LHCN-M2 (cell line): ENCODE measurements around the gene TENT4B. TPM values are rescaled to one million over a fixed set of nuclear protein-coding genes. Genes with fewer than 3 reads are reported as not detected.
A peak's percentile ranks its signal among the peaks of the same experiment; 100 is the strongest.

Experiments
- DNase-seq: peaks from one replicate; pipeline ENCODE4 v3.0.0-alpha.2; 2012; ENCODE audit warnings: low read depth
- total RNA-seq: library from RNA; depleted of rRNA; stranded (reverse); fragments of >200 nt; gene quantifications from 2 replicates; pipeline ENCODE4 v1.2.3, GENCODE V29; 2014

Gene TENT4B
- total RNA-seq, 1 experiment from 2014 or later: 13.5 TPM

DNA sequence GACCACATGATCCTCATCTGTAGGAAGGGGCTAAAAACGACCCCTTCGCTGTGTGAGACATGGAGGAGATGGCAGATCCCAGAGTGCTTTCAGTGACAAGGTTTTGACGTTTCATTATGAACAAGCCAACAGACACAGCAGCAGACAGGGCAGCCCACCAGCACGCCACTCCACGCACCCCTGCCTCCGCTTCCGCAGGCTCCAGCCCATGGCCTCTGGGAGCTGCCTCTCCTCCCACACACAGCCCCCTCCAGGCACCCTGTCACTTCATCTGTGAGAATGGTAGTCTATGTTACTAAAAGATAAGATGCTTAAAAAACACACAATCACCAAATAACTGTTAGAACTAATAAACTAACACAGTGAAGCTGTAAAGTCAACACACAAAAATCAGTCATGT is 101.0 kb downstream of the TENT4B start:
- no peak for DNase-seq

DNA sequence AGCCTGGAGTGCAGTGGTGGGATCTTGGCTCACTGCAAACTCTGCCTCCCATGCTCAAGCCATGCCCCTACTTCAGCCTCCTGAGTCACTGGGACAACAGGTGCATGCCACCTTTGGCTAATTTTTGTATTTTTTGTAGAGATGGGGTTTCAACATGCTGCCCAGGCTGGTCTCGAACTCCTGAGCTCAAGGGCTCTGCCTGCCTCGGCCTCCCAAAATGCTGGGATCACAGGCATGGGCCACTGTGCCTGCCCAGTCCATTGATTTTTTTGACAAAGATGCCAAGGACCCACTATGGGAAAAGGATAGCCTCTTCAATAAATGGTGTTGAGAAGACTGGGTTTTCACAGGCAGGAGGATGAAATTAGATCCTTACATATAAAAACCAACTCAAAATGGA is 102.4 kb downstream of the TENT4B start:
- DNase-seq: no peak

DNA sequence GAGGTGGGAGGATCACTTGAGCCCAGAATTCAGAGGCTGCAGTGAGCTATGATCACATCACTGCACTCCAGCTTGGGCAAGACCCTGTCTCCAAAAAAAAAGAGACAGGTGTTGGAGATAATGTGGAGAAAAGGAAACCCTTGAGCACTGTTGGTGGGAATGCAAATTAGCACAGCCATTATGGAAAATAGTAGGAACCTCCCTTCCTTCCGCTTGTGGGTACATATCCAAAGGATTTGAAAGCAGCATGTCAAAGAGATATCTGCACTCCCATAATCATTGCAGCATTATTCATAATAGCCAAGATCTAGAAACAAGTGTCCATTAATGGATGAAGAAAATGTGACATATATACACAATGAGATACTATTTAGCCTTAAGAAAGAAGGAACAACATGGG is 103.5 kb downstream of the TENT4B start:
- DNase-seq: no peak

DNA sequence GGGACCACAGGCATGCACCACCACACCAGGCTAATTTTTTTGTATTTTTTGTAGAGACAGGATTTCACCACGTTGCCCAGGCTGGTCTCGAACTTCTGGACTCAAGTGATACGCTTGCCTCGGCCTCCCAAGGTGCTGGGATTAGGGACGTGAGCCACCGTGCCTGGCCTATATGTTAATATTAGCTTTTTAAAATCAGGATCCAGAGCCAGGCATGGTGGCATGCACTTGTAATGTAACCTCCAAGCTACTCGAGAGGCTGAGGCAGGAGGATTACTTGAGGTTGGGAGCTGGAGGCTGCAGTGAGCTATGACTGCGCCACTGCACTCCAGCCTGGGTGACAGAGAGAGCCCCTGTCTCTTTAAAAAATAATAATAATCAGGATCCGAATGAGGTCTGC is 104.8 kb downstream of the TENT4B start:
- no peak for DNase-seq

DNA sequence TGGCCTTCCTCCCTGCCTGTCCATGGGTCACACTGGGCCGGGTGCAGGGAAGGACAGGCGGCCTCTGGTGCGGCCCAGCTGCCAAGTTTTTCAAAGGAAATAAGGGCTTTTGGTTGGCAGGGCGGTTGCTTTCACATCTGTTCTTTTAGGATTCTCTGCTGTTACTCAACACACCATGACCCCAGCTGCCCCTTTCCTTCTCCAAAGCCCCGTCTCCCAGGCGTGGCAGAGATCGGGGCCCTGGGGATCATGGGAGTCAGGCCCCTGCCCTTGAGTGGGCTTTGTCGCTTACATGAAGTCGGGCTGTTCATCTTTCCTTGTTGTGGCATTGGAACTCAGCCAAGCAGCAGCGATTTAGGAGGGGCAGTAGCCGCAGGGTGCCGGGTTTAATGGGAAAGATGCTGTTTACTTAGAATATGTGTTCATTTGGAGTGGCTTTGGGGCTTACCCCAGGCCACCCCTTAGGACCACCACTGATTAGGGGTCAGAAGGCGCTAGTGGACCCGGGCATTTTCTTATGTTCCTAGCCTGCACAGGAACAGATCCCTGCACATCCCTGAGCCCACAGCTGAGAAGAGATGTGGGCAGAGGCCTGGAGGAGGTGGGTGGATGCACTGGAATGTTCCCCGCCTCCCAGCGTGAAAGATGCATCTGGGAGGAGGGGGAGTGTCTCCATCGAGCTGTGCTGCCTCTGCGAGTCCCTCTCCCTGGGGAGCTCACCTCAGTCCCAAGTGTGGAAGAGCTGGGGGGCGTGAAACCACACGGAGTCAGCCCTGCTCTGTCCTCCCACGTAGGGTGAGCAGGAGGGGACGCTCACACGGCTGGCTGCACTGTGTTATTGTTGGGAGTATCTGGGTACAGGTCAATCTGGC is 106.5 kb downstream of the TENT4B start:
- DNase-seq: peak; percentile 90

DNA sequence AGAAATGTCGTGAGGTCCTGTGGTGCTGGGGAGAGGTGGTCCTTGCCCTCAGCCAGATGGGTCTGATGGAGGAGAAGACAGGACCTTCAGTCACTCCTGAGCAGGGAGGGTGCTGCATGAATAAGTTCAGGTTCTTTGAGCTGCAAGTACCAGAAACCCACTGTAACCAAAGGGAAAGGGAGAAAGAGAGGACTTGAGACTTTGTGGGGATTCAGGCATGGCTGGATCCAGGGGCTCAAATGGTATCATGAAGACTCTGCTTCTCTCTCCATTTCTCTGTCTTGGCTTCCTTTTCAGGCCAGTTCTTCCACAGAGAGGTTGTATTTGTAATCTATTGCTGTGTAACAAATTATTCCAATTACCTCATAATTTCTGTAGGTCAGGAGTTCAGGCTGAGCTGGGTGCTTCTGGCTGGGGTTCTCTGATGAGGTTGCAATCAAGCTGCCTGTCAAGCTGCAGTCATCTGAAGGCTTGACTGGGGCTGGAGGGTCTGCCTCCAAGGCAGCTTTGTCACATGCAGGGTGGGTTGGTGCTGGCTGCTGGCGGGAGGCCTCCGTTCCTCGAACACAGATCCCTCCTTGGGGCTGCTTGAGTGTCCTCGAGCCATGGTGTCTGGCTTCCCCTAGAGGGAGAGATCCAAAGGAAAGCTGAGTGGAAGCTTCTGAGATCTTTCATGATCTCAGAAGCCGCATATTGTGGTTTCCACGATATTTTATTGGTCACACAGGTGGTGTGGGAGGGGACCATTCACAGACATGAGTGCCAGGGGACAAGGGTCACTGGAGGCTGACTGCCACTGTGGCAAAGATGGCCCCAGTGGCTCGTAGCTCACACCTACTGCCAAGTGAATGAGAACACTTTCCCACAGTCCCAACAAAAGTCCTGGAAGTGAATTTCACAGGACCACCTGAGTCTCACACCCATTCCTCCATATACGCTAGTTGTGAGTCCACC is 107.4 kb downstream of the TENT4B start:
- no peak for DNase-seq

DNA sequence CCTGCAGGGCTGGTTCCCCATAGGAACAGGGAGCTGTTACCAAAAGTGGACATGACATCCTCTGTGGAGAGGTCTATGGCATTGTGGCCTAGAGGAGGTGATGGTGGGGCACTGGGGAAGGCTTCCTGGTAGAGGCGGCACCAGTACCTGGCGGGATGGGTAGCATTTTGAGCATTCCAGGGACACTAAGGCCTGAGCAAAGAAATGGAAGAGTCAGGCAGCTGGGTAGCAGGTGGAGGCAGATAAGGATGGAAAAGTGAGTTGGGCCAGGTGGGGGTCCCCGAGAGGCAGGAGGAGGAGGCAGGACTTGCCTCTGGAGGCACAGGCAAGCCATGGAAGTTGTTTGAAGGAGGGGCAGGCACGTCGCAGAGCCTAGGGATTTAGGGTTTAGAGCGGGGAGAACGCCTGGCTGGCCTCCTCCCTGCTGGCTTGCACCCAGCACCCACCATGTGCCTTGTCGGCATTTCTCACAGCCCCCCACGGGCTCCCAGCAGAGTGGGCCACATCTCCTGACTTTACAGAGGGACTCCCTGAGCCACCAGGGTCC is 108.1 kb downstream of the TENT4B start:
- DNase-seq: no peak

DNA sequence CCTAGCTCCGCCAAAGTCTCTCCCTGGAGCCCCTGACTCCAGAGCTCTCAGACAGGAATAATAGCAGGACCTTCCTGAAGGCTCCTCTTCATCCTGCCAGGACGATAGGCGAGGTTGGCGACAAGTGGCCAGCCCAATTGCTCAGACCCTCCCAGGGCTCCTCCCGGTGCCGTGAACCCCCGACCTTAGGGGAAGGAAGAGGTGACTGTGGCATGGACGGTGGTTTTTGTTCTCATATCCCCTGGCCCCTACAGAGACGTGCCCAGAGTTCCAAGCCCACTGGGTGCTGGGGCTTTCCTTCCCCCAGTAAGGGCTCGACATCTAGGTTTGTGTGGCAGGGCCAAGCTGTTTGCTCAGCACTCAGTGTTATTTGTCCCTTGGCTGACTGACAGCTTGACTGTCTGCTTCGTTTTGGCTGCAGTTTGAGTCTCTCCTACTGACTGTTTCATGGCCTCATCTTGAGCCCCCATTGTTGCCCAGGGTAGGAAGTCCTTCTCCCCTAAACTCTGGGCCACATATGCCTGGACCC is 108.7 kb downstream of the TENT4B start:
- no peak for DNase-seq

DNA sequence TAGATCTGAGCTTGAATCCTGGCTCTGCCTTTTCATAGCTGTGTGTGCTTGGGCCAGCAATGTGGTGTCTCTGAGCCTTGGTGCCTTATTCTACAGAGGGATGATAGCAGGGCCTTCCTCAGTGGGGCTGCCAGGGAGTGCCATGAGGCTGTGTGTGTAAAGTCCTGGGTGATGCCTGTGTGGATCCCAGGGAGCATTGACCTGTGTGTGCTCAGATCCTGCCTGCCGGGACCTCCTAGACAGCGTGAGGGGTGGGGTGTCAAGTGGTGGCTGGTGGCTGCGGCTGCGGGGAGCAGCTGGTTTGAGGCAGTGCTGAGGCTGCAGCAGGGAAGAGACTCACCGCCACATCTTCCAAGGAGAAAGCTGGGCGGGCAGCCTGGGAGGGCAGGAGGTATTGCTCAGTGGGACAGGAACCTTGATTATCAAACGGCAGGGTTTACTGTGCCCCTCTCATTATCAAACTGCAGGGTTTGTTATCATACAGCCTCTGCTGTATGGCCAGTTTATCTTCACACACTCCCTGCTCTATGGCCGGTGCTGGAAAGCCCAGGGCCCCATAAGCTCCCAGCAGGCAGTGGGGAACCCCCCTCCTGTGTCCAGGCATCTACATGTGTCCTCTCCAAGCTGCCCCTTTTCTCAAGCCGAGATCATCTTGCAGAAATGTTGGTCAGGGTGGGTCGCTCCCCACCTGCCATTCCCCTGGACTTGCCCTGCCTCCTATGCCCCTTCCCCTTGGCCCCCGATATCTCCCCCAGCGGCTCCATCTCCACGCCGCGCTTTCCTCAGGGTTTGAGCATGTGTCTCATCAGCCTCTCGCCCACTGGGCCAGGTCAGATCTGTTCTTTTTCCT is 110.2 kb downstream of the TENT4B start:
- DNase-seq: no peak

DNA sequence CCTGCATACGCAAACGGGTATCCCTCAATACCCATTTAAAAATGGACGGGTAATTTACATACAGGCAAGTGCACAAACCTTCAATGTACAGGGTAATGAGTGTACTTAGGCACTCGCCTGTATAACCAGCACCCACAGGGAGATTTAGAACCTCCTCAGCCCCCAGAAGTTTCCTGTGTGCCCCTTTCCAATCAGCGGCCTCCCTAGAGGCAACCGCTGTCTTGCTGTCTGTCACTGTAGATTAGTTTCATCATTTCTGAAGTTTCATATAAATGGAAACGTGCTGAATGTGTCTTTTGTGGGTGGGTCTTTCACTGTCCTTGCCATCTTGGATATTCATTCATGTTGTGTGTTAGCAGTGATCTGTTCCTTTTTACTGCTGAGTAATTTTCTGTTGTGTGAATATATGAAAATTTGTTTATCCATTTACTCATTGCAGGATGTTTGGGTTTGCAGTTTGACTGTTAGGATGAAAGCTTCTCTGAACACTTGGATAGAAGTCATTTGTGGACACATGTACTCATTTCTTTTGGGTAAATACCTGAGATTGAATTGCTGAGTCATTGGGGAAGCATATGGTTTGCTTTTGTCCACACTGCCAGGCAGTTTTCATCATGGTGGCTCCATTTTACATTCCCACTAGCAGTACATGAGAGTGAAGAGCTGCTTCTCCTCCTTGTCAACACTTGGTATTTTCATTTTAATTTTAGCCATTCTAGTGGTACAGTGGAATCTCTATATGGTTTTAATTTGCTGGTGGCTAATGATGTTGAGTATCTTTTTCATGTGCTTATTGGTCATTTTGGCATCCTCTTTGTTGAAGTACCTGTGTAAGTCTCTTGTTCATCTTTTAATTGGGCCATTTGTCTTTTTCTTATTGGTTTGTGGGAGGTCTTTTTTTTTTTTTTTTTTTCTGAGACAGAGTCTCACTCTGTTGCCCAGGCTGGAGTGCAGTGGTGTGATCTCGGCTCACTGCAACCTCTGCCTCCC is 111.1 kb downstream of the TENT4B start:
- peak; percentile 35 for DNase-seq

DNA sequence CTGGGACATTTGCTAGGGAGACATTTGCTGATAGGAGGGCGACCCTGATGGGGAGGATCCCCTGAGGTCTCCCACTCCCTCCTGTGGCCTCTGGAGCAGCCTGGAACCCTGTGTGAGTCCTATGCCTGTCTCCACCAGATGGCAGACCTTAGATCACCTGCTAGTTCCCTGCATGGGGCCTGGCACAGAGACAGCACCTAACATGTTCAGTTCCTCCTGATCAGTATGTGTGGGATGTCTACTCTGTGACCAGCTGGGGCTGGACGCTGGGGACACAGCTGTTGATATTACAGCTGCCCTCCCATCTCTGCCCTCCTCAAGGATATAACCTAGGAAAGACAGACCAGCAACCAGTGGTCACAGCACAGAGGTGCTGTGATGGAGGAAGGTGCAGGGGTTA is 112.2 kb downstream of the TENT4B start:
- DNase-seq: peak; percentile 82

DNA sequence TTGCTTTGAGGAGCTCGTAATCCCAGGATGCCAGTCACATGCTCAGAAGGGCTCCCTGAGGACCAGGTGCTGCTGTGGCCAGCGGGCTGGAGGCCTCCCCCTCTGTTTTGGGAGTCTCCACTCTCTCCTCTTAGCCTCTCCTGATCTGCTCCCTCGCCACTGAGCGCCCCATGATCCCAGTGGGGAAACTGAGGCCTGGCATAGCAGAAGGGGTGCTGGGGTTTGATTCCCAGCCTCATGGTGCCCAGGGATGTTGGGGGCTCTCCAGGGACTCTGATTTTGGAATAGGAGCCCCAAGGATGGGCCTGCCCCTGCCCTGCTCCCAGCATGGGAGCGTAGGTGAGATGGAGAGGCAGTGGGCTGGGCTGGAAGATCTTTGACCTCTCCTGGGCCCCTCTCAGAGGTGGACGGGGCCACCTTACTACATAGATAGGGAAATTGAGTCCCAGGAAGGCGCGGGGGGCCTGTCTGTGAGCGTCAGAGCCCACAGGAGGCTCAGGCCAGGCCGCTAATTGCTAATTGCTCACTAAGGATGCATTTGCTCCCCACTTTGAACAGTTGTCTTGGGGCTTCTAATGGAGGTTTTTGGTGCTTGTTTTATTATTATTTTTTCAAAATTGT is 112.7 kb downstream of the TENT4B start:
- no peak for DNase-seq

DNA sequence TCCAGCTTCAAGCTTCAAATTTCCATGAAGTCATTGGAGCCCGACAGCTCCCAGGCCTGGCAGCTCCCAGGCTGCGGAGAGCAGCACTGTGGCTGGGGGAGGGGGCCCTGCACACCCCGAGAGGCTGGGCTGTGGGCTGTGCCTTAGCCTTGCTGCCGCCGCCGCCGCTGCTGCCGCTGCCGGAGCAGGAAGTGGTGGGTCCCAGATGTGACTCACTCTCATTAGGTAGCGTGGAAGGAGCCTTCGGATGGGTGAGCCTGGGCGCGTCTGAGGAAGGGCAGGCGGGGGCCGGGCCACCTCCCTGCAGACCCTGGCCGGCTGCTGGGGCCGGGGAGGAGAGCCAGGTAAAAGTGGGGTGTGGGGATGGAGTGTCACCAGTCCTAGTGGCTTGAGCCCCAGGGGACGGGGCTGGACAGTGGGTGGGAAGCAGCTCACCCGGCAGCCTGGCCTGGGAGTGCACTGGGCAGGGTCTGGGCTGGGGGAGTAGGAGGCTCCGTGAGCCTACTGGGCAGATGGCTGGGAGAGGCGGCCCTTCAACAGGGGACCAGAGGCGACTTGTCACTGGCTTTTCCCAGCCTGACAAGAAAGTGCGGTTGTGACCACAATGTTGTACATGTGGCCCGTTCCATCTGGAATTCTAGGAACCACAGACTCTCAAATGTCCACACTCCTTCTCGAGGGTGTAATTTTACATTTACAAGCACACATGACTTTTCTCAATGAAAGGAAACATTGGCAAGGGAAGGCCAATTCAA is 113.4 kb downstream of the TENT4B start, which contains the start of gene ADCY7:
TSS of gene ADCY7 (plus strand) at position 215 of the 755 bp plus-strand sequence. CDS start 21,629 bp downstream, outside the sequence.
- peak; percentile 86 for DNase-seq

DNA sequence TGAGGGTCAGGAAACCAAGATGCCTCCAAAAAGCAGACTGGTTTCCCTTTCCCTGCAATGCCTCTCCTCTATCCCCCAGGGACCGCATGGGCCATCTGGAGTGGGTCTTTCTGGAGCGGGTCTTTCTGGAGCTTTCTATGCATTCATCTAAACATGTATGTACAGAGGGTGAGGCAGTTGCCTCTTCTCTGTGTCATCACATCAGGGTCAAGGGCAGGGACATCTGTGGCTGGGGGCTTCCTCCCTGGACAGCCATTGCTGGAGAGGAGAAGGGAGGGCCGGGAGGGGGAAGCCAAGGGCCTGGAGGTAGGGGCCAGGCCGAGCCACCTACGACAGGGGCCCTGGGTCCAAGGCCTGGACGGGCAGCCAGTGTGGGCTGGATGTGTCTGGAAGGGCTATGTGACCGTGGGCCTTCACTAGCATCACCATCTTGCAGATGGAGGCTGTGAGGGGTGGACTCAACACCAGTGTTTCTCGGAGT is 114.1 kb downstream of the TENT4B start:
- no peak for DNase-seq

DNA sequence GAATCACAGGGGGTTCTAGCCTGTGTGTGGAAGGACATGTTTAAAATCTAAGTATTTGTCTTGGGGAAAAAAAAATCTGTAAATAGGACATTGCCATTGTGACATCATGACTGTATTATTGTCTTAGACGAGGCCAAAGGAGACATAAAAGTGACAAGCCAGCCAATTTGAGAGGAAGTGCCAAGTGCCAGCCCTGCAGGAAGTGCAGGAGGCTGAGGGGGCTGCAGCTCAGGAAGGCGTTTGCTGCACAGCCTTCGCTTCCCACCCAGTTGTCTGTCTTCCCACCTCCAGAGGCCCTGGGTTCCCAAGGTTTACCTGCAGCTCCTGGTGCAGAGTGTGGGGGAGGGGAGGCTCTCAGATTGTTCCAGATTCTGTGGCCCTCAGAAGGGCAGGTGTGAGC is 114.5 kb downstream of the TENT4B start:
- no peak for DNase-seq

DNA sequence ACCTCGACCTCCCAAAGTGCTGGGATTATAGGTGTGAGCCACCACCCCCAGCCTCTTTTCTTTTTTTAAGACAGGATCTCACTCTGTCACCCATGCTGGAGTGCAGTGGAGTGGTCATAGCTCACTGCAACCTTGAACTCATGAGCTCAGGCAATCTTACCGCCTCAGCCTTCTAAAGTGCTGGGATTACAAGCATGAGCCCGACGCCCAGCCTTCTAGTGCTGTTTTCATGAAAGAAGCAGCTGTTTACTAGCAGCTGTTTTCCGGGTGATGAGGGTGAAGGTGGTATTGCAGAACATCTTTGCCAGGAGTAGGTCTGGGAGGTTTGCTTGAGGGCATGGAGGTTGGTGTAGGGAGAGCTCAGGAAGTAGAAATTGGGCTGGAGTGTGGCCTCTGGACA is 115.2 kb downstream of the TENT4B start:
- DNase-seq: peak; percentile 72

DNA sequence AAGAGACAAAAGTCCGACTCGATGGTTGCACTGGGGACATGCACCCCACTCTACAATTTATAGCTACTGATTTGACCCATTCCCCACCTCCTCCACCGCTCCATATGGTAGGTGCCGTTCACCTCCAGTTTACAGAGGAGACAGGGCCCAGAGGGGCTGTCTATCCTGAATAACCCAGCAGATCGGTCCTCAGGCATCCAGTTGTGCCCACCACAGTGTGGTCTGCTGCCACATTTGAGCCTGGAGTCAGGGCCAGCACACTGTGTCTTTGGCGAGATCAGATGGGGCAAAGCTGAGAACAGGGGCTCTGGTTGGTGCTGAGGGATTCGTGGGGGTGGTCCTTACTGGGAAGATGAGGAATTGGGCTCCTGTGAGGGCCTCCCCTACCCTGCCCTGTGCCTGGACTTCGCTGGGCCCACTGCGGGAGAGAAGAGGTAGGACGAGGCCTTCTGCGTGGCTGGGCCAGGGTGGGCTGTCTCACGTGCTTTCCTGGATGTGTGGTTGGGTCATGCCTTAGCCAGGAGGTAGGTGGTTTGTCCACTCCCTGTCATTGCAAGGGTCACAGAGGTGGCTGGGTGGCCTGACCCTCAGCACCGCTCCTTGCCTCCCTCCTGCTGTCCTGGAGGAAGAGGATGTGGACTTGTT is 116.1 kb downstream of the TENT4B start:
- DNase-seq: no peak
